ENCODE data around the gene UBA52.

- no peak for TF ChIP-seq EGR1 (IDR thresholded peaks at IDR 0.05; ENCODE audit: borderline replicate concordance, low read depth, low read length)
- TF ChIP-seq RNF2 (IDR thresholded peaks at IDR 0.05; ENCODE audit: borderline replicate concordance, low read depth, low read length, missing control alignments, poor library complexity, severe bottlenecking), result no peak
- TF ChIP-seq EZH2 (IDR thresholded peaks at IDR 0.05; ENCODE audit: low read depth, low read length, severe bottlenecking), result no peak
- 0 out of 3 replicates have a peak, but pooled peaks of 1 of the 2 experiments have one; percentile 9 for TF ChIP-seq POLR2A (IDR thresholded peaks at IDR 0.05; ENCODE audit: control extremely low read depth in 1 of 2, low read depth in 2 of 2, low read length in 2 of 2)
Observed at GRCh38 chr19:18576383-18576782, 4.7 kb downstream of the UBA52 start.
